Upper lobe of left lung (tissue), 4 donors: ENCODE results near the gene EEF1AKMT1.
A peak's percentile ranks its signal among the peaks of the same experiment; 100 is the strongest.

Source experiments
- EP300 ChIP-seq, 4 donors: sonication (generic); formaldehyde crosslinking; IDR thresholded peaks; one replicate each; pipeline ENCODE4 v1.5.1; 2017; ENCODE audit warnings: antibody characterized with exemption in 4 of 4, control low read depth in 2 of 4
- POLR2A ChIP-seq, 4 donors: fragments of 450-650 bp; IDR thresholded peaks; one replicate each; pipeline ENCODE4 v1.5.1; 2016 to 2017; ENCODE audit warnings: antibody characterized with exemption in 4 of 4, mild to moderate bottlenecking in 2 of 4
- POLR2AphosphoS5 ChIP-seq, 2 donors: sonication (generic); formaldehyde crosslinking; IDR thresholded peaks; one replicate each; pipeline ENCODE4 v1.5.1; 2017; ENCODE audit warnings: antibody characterized with exemption in 2 of 2
- TF ChIP-seq, protein P1 (sequence below), 6 experiments: fragments of 450-650 bp in 4 of 6; fragments of 200-600 bp in 2 of 6; sonication (generic) in 2 of 6; IDR thresholded peaks; one replicate each; pipeline ENCODE4 v1.5.1; 2016 to 2019; ENCODE audit warnings: antibody characterized with exemption in 6 of 6

- TF ChIP-seq, protein P1, sequence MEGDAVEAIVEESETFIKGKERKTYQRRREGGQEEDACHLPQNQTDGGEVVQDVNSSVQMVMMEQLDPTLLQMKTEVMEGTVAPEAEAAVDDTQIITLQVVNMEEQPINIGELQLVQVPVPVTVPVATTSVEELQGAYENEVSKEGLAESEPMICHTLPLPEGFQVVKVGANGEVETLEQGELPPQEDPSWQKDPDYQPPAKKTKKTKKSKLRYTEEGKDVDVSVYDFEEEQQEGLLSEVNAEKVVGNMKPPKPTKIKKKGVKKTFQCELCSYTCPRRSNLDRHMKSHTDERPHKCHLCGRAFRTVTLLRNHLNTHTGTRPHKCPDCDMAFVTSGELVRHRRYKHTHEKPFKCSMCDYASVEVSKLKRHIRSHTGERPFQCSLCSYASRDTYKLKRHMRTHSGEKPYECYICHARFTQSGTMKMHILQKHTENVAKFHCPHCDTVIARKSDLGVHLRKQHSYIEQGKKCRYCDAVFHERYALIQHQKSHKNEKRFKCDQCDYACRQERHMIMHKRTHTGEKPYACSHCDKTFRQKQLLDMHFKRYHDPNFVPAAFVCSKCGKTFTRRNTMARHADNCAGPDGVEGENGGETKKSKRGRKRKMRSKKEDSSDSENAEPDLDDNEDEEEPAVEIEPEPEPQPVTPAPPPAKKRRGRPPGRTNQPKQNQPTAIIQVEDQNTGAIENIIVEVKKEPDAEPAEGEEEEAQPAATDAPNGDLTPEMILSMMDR (IDR thresholded peaks at IDR 0.05): peak in 1 of 6 experiments; percentile 7
- TF ChIP-seq POLR2A (IDR thresholded peaks at IDR 0.05): no peak
- no peak for TF ChIP-seq POLR2AphosphoS5 (IDR thresholded peaks at IDR 0.05)
- TF ChIP-seq EP300 (IDR thresholded peaks at IDR 0.05): no peak
Measured at GRCh38 chr13:20721454-20722357, 52.1 kb downstream of the EEF1AKMT1 start.
